Common myeloid progenitor, CD34-positive (primary cell): Measurements from ENCODE around the gene LRP11.

Experiments used
- CTCF ChIA-PET: fragments of 350-600 bp; sonication (Branson Sonifier 250); formaldehyde crosslinking; loops from one replicate; lab custom pipeline; 2021; ENCODE audit warnings: antibody characterized with exemption; lab: Charles Lee
- POLR2A ChIA-PET: fragments of 350-600 bp; sonication (Branson Sonifier 250); formaldehyde crosslinking; loops from one replicate; lab custom pipeline; 2021; ENCODE audit warnings: antibody characterized with exemption; lab: Charles Lee
- DNase-seq, 3 donors: peaks; one replicate each; pipeline versions ENCODE4 v3.0.0 to v3.0.0-alpha.2; 2013
- H3K27ac ChIP-seq, 2 experiments: 1 replicate in 1 of 2; 2 replicates in 1 of 2; pipeline ENCODE4 v1.7.0; 2013; ENCODE audit warnings: inconsistent platforms in 2 of 2, low read length in 2 of 2, mild to moderate bottlenecking in 2 of 2, low read depth in 1 of 2, moderate library complexity in 1 of 2; ENCODE audit not compliant: severe bottlenecking in 2 of 2, insufficient read depth in 1 of 2, poor library complexity in 1 of 2
- H3K27me3 ChIP-seq, 5 experiments: replicated peaks in 2 of 5; 1 replicate in 3 of 5; 2 replicates in 2 of 5; pipeline versions ENCODE4 v1.6.1 to v1.7.0; 2013; ENCODE audit warnings: low read length in 4 of 5, mild to moderate bottlenecking in 2 of 5, moderate library complexity in 2 of 5, inconsistent platforms in 1 of 5; ENCODE audit not compliant: insufficient read depth in 5 of 5, control insufficient read depth in 4 of 5
- H3K36me3 ChIP-seq, 4 experiments: 1 replicate in 2 of 4; 2 replicates in 2 of 4; pipeline versions ENCODE4 v1.6.1 to v1.7.0; 2013; ENCODE audit warnings: low read length in 3 of 4, control low read depth in 1 of 4, mild to moderate bottlenecking in 1 of 4; ENCODE audit not compliant: control insufficient read depth in 4 of 4, insufficient read depth in 4 of 4
- H3K4me1 ChIP-seq, 4 experiments: 1 replicate in 3 of 4; 2 replicates in 1 of 4; pipeline versions ENCODE4 v1.6.1 to v1.7.1; 2013; ENCODE audit warnings: low read length in 3 of 4, mild to moderate bottlenecking in 3 of 4, control low read depth in 1 of 4, inconsistent platforms in 1 of 4, moderate library complexity in 1 of 4; ENCODE audit not compliant: control insufficient read depth in 4 of 4, insufficient read depth in 4 of 4; ENCODE audit errors: control extremely low read depth in 1 of 4
- H3K4me3 ChIP-seq, 7 experiments: 1 replicate in 4 of 7; 2 replicates in 3 of 7; pipeline versions ENCODE4 v1.5.1 to v1.7.0; 2013; ENCODE audit warnings: mild to moderate bottlenecking in 7 of 7, low read length in 6 of 7, moderate library complexity in 6 of 7, inconsistent platforms in 2 of 7, low read depth in 2 of 7, control low read depth in 1 of 7; ENCODE audit not compliant: insufficient read depth in 4 of 7, control insufficient read depth in 1 of 7; ENCODE audit errors: extremely low read depth in 1 of 7
- H3K9me3 ChIP-seq, 5 experiments: 1 replicate in 4 of 5; 2 replicates in 1 of 5; pipeline versions ENCODE4 v1.6.1 to v1.7.1; 2013; ENCODE audit warnings: low read length in 4 of 5, mild to moderate bottlenecking in 2 of 5, inconsistent platforms in 1 of 5, low read depth in 1 of 5, moderate library complexity in 1 of 5; ENCODE audit not compliant: control insufficient read depth in 4 of 5, insufficient read depth in 2 of 5; ENCODE audit errors: control extremely low read depth in 1 of 5
- WGBS: methylation state at CpG from one replicate; pipeline ENCODE4 v1.1.5; 2013; ENCODE audit not compliant: insufficient coverage; 5-methylcytosine and 5-hydroxymethylcytosine counted together

LRP11 gene

GRCh38 chr6:149779644-149779963 lies 84.6 kb downstream of the LRP11 start:
- H3K4me3 ChIP-seq: no peak overlapping the region
- no peak overlapping the region for H3K27ac ChIP-seq
- 100% methylated on average over 1 of the region's 2 CpGs for WGBS
- CTCF ChIA-PET: no interaction called here
- H3K27me3 ChIP-seq: no peaks in the 10 kb centered on the region
- POLR2A ChIA-PET: no interaction called here
- DNase-seq: no peak
- no peaks in the 10 kb centered on the region for H3K4me1 ChIP-seq
- H3K9me3 ChIP-seq: no peaks in the 10 kb centered on the region
- peaks cover 12 to 45% (median 25%) of the 10 kb centered on the region in 4 experiments for H3K36me3 ChIP-seq

- Histone ChIP-seq H3K4me1 (no peaks in the 10 kb centered on the region), H3K36me3 (peaks cover 6 to 45% (median 19%) of the 10 kb centered on the region in 4 experiments), H3K27ac (no peak overlapping the region), H3K9me3 (no peaks in the 10 kb centered on the region), H3K4me3 (no peak overlapping the region), H3K27me3 (no peaks in the 10 kb centered on the region)
- CTCF ChIA-PET: no interaction called here
- POLR2A ChIA-PET: no interaction called here
- no peak for DNase-seq
- WGBS: no CpG with 5 or more reads among the region's 1 CpG
Measured at GRCh38 chr6:149777624-149778023, 86.5 kb downstream of the LRP11 start.

- Histone ChIP-seq H3K27ac (no peak overlapping the region), H3K4me3 (no peak overlapping the region), H3K36me3 (peaks cover 9 to 40% (median 24%) of the 10 kb centered on the region in 4 experiments), H3K27me3 (no peaks in the 10 kb centered on the region), H3K4me1 (no peaks in the 10 kb centered on the region), H3K9me3 (peaks cover 0 to under 1% (median 0%) of the 10 kb centered on the region in 5 experiments)
- no peak for DNase-seq
- POLR2A ChIA-PET: no interaction called here
- WGBS: 98% methylated on average over 5 of the region's 6 CpGs
- CTCF ChIA-PET: interaction anchor here (1.2 kb wide), 1 partner anchor 47 kb away, joined by 3 read pairs; no protein-coding TSS in a partner anchor
Measured at GRCh38 chr6:149771925-149772324, 92.2 kb downstream of the LRP11 start.

GRCh38 chr6:149771185-149771584 lies 93.0 kb downstream of the LRP11 start:
- Histone ChIP-seq H3K4me3 (no peak overlapping the region), H3K27ac (no peak overlapping the region), H3K4me1 (no peaks in the 10 kb centered on the region), H3K9me3 (peaks cover 0 to 6% (median 2%) of the 10 kb centered on the region in 5 experiments), H3K27me3 (no peaks in the 10 kb centered on the region), H3K36me3 (peaks cover 12 to 42% (median 24%) of the 10 kb centered on the region in 4 experiments)
- POLR2A ChIA-PET: no interaction called here
- CTCF ChIA-PET: interaction anchor here (1.2 kb wide), 1 partner anchor 46 kb away, joined by 3 read pairs; no protein-coding TSS in a partner anchor
- WGBS: no CpG with 5 or more reads among the region's 3 CpGs
- no peak for DNase-seq

GRCh38 chr6:149769676-149770075 lies 94.5 kb downstream of the LRP11 start:
- Histone ChIP-seq H3K9me3 (peaks cover 0 to 8% (median 5%) of the 10 kb centered on the region in 5 experiments), H3K36me3 (peaks cover 8 to 38% (median 26%) of the 10 kb centered on the region in 4 experiments), H3K27me3 (no peaks in the 10 kb centered on the region), H3K4me3 (no peak overlapping the region), H3K4me1 (no peaks in the 10 kb centered on the region), H3K27ac (no peak overlapping the region)
- POLR2A ChIA-PET: no interaction called here
- DNase-seq: no peak
- CTCF ChIA-PET: interaction anchor here (0.5 kb wide), 1 partner anchor 1346 kb away, joined by 3 read pairs; no protein-coding TSS in a partner anchor
- 100% methylated on average over 1 of the region's 2 CpGs for WGBS
